AG10803 (cell line): Measurements from ENCODE around the gene KLF11.

ENCODE experiments used
- DNase-seq: peaks from one replicate; pipeline ENCODE4 v3.0.0; 2010; ENCODE audit warnings: low read depth
- H3K4me3 ChIP-seq: 2 replicates; pipeline ENCODE4 v1.5.1; 2011; ENCODE audit warnings: mild to moderate bottlenecking, low read length, control low read depth
- TF ChIP-seq, protein P1 (sequence below): conservative IDR thresholded peaks from 2 replicates; pipeline ENCODE4 v1.5.1; 2011; ENCODE audit warnings: mild to moderate bottlenecking, low read length, control low read depth, inconsistent platforms

Gene KLF11

DNA sequence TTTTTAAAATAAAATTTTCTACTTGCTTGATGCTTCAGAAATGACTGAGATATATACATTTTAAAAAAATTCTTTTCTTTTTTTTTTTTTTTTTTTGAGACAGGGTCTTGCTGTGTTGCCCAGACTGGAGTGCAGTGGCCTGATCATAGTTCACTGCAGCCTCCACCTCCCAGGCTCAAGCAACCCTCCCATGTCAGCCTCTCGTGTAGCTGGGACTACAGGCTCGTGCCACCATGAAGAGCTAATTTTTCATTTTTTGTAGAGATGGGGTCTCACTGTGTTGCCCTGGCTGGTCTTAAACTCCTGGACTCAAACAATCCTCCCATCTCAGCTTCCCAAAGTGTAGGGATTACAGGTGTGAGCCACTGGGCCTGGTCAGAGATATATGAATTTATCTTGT is 24.0 kb downstream of the KLF11 start:
- no peak for DNase-seq
- no peak overlapping the region for H3K4me3 ChIP-seq
- TF ChIP-seq, protein P1, sequence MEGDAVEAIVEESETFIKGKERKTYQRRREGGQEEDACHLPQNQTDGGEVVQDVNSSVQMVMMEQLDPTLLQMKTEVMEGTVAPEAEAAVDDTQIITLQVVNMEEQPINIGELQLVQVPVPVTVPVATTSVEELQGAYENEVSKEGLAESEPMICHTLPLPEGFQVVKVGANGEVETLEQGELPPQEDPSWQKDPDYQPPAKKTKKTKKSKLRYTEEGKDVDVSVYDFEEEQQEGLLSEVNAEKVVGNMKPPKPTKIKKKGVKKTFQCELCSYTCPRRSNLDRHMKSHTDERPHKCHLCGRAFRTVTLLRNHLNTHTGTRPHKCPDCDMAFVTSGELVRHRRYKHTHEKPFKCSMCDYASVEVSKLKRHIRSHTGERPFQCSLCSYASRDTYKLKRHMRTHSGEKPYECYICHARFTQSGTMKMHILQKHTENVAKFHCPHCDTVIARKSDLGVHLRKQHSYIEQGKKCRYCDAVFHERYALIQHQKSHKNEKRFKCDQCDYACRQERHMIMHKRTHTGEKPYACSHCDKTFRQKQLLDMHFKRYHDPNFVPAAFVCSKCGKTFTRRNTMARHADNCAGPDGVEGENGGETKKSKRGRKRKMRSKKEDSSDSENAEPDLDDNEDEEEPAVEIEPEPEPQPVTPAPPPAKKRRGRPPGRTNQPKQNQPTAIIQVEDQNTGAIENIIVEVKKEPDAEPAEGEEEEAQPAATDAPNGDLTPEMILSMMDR: no peak

DNA sequence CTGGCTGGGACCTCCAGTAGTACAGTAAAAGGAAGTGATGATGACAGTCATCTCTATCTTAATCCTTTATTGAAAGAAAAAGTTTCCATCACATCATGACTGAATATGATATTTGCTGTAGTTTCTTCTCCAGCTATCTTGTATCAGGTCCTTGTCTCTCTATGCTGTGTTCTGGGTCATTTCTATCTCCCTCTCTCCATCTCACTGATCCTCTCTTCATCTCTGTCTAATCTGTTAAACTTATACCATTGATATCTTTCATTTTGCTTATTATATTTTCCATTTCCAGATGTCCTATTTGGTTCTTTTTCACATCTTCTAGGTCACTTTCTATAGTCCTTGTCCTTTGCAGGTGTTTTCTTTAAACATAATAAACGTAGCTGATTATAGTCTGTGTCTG is 24.5 kb downstream of the KLF11 start:
- TF ChIP-seq, protein P1: no peak
- no peak overlapping the region for H3K4me3 ChIP-seq
- no peak for DNase-seq

DNA sequence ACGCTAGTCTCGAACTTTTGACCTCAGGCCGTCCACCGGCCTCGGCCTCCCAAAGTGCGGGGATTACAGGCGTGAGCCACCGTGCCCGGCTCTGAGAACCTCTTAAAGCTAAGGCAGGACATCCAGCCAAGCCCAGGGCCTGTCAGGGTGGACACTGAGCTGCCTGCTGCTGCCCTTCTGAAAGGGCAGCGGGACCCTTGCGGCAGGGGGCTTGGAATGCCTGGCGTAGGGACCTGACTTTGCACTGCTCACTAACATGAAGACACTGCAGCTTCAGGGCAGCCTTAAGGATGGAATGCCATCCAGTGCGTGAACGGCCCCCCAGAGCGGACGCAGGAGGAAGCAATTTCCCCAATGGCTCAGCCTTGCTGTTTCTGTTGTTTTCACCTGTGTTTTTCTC is 27.8 kb downstream of the KLF11 start:
- TF ChIP-seq, protein P1: no peak
- DNase-seq: no peak

DNA sequence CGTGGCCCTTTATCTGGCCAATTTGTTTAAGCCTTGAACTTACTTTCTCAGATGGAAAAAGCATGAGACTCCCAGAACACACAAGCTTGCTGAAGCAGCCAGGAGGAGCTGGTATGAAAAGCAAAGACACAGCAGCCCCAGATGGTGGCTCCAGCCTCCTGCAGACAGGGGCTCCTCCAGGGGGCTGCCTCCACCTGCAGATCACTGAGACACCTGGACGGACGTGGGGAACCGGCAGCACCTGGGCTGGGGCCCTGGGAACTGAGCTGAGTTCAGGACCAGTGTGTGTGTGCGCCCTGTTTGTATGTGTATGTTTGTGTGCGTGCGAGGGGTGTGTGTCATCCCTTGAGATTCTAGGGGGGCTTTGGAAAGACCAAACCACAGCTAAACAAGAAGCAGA is 28.2 kb downstream of the KLF11 start:
- DNase-seq: no peak
- H3K4me3 ChIP-seq: no peak overlapping the region
- TF ChIP-seq, protein P1: no peak

More for the DNA sequence above, 27.8 kb downstream of the KLF11 start:
- no peak overlapping the region for H3K4me3 ChIP-seq

DNA sequence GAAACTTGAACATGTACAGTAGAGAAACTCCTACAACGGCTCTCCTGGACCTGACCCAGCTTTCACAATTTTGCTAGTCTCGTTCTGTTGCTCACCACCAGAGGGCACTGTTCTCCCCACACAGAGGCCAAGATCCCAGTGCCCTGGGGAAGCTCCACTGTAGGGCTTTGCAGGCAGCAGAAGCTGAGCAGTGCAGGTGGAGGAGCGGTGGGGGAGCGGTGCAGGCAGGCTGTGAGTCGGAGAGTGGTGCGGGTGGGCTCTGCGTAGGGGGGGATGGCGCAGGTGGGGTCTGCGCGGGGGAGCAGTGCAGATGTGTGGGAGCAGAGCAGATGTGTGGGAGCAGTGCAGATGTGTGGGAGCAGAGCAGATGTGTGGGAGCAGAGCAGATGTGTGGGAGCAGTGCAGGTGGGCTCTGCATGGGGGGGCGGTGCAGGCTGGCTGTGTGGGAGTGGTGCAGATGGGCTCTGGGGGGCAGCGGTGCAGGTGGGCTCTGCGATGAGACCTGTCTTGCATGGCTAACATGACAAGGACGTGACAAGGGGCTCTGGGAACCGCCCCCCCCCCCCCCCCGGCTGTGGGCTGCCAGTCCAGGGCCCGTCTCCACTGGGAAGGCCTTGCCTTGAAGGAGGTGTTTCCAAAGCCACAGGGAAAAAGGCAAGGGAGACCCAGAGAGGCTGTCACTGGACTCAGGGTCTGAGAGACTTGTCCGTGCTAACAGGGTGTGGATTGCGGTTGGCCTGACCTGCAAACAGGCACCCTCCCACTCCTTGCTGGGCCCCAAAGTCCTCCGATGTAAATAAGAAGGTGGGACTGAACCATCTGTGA is 29.5 kb downstream of the KLF11 start:
- DNase-seq: peak; percentile 83
- TF ChIP-seq, protein P1: peak; percentile 95
- no peak overlapping the region for H3K4me3 ChIP-seq

DNA sequence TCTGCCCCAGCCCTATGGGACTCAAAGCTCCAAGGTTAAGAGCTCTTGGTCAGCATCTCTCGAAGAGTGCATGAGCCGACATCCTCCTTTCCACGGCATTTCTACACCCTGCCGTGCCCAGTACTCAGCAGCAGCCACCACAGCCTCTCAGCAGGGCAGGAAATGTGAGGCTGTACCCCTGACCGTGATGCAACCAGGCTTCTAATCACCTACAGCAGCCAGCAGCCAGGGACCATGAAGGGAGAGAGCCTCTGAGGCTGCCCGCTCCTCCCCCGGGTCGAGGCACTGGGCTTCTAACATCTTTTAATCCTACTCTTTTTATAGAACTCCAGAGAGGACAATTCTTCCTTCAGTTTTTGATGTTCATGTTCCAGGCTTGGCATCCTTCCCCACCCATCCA is 30.4 kb downstream of the KLF11 start:
- DNase-seq: no peak

More for the DNA sequence above, 30.4 kb downstream of the KLF11 start:
- TF ChIP-seq, protein P1: no peak
- no peak overlapping the region for H3K4me3 ChIP-seq
